Mesenchymal stem cell (in vitro differentiated cells and primary cell): Measurements from ENCODE around the gene SARDH.

Experiments
- DNase-seq: peaks from one replicate; pipeline ENCODE4 v3.0.0-alpha.2; 2013
- H2AFZ ChIP-seq: one replicate; pipeline ENCODE4 v1.6.1; 2013; ENCODE audit warnings: low read depth, mild to moderate bottlenecking, control low read depth, inconsistent platforms, low read length, moderate library complexity
- H2AK5ac ChIP-seq: 2 replicates; pipeline ENCODE4 v1.6.1; 2013; ENCODE audit warnings: low read length, moderate library complexity, mild to moderate bottlenecking, inconsistent platforms; ENCODE audit not compliant: severe bottlenecking
- H2BK120ac ChIP-seq: one replicate; pipeline ENCODE4 v1.6.1; 2013; ENCODE audit warnings: low read depth, mild to moderate bottlenecking, inconsistent platforms, low read length, moderate library complexity
- H2BK12ac ChIP-seq, 2 experiments: one replicate each; pipeline ENCODE4 v1.6.1; 2013; ENCODE audit warnings: inconsistent platforms in 2 of 2, low read length in 2 of 2, mild to moderate bottlenecking in 2 of 2, moderate library complexity in 2 of 2, control low read depth in 1 of 2
- H2BK15ac ChIP-seq: one replicate; pipeline ENCODE4 v1.6.1; 2013; ENCODE audit warnings: mild to moderate bottlenecking, low read depth, inconsistent platforms; ENCODE audit not compliant: poor library complexity, severe bottlenecking
- H2BK5ac ChIP-seq: 2 replicates; pipeline ENCODE4 v1.6.1; 2013; ENCODE audit warnings: low read depth, mild to moderate bottlenecking, low read length, control low read depth, inconsistent platforms; ENCODE audit not compliant: poor library complexity, severe bottlenecking
- H3K14ac ChIP-seq, 2 experiments: one replicate each; pipeline ENCODE4 v1.6.1; 2013; ENCODE audit warnings: inconsistent platforms in 2 of 2, low read length in 2 of 2, control low read depth in 1 of 2, mild to moderate bottlenecking in 1 of 2, moderate library complexity in 1 of 2
- H3K18ac ChIP-seq, 2 experiments: one replicate each; pipeline ENCODE4 v1.6.1; 2013; ENCODE audit warnings: inconsistent platforms in 2 of 2, low read length in 2 of 2, control low read depth in 1 of 2, low read depth in 1 of 2, mild to moderate bottlenecking in 1 of 2
- H3K23ac ChIP-seq, 2 experiments: one replicate each; pipeline ENCODE4 v1.6.1; 2013; ENCODE audit warnings: inconsistent platforms in 2 of 2, low read length in 2 of 2, mild to moderate bottlenecking in 2 of 2, moderate library complexity in 2 of 2, control low read depth in 1 of 2
- H3K27ac ChIP-seq: 2 replicates; pipeline ENCODE4 v1.5.1; 2013; ENCODE audit warnings: mild to moderate bottlenecking, moderate library complexity, low read length, control low read depth, inconsistent platforms; ENCODE audit not compliant: poor library complexity, severe bottlenecking
- H3K27me3 ChIP-seq, 2 experiments: 2 replicates each; pipeline versions ENCODE4 v1.6.1 to v1.7.0; 2013; ENCODE audit warnings: low read length in 2 of 2, mild to moderate bottlenecking in 2 of 2, moderate library complexity in 2 of 2, control low read depth in 1 of 2, inconsistent platforms in 1 of 2; ENCODE audit not compliant: control insufficient read depth in 1 of 2, insufficient read depth in 1 of 2
- H3K36me3 ChIP-seq, 2 experiments: 2 replicates each; pipeline versions ENCODE4 v1.6.1 to v1.7.0; 2013; ENCODE audit warnings: low read length in 2 of 2, control low read depth in 1 of 2, inconsistent platforms in 1 of 2, low read depth in 1 of 2, mild to moderate bottlenecking in 1 of 2; ENCODE audit not compliant: insufficient read depth in 2 of 2, control insufficient read depth in 1 of 2
- H3K4ac ChIP-seq, 2 experiments: one replicate each; pipeline ENCODE4 v1.6.1; 2013; ENCODE audit warnings: inconsistent platforms in 2 of 2, low read length in 2 of 2, mild to moderate bottlenecking in 2 of 2, moderate library complexity in 2 of 2, control low read depth in 1 of 2, low read depth in 1 of 2
- H3K4me1 ChIP-seq: 2 replicates; pipeline ENCODE4 v1.6.1; 2013; ENCODE audit warnings: low read depth, low read length, control low read depth; ENCODE audit not compliant: control insufficient read depth, insufficient read depth
- H3K4me2 ChIP-seq: 2 replicates; pipeline ENCODE4 v1.6.1; 2013; ENCODE audit warnings: low read length, mild to moderate bottlenecking, inconsistent platforms; ENCODE audit not compliant: poor library complexity, severe bottlenecking
- H3K4me3 ChIP-seq, 2 experiments: 2 replicates each; pipeline versions ENCODE4 v1.5.1 to v1.7.0; 2013; ENCODE audit warnings: low read length in 2 of 2, mild to moderate bottlenecking in 2 of 2, control low read depth in 1 of 2, low read depth in 1 of 2; ENCODE audit not compliant: insufficient read depth in 1 of 2
- H3K79me1 ChIP-seq: replicated peaks from 2 replicates; pipeline ENCODE4 v1.6.1; 2013; ENCODE audit warnings: mild to moderate bottlenecking, control low read depth, low read length, inconsistent platforms; ENCODE audit not compliant: poor library complexity, severe bottlenecking
- H3K9ac ChIP-seq: 2 replicates; pipeline ENCODE4 v1.7.0; 2013; ENCODE audit warnings: mild to moderate bottlenecking, low read length, moderate library complexity
- H3K9me3 ChIP-seq: 2 replicates; pipeline ENCODE4 v1.7.0; 2013; ENCODE audit warnings: mild to moderate bottlenecking, low read length; ENCODE audit not compliant: control insufficient read depth
- H4K8ac ChIP-seq: one replicate; pipeline ENCODE4 v1.6.1; 2013; ENCODE audit warnings: inconsistent platforms, mild to moderate bottlenecking, low read length, moderate library complexity
- H4K91ac ChIP-seq: one replicate; pipeline ENCODE4 v1.6.1; 2013; ENCODE audit warnings: mild to moderate bottlenecking, low read length, inconsistent platforms
- WGBS: methylation state at CpG from one replicate; pipeline ENCODE4 v1.1.7; 2013; ENCODE audit warnings: mixed read lengths; 5-methylcytosine and 5-hydroxymethylcytosine counted together

Gene SARDH

DNA sequence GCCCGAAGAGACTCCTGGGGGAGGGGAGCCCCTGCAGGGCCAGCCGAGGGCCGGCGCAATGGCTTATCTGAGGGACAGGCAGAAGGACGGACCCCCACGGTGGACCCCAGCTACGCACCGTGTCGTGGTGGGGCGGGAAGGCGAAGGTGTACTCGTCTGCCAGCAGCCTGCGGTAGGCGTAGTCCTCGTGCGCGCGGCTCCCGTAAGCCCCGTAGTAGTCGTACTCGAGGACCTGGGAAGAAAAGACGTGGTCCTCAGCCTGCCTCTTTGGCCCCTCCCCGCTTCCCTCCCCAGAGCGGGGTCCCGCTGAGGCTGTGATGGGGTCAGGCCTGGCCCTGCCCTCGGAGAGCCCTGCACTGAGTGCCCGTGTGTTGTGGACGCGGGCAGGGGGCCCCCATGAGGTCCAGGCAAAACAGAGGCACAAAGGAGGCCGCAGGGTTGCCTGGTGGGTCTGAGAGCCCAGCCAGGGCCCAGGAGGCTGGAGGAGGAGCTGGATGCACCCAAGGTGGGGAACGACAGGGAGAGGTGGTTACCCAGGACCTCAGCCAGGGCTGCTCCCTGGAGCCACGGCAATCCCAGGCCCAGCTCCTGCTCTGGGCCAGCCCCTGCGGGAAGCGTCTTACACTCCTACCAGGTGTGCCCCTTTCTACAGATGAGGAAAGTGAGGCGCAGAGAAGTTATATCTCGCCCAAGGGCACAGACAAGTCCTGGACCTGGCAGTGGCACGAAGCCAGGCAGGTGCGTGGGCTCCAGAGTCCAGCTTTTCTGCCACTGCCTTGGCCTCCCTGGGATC is 35.2 kb downstream of the SARDH start:
- WGBS: 82% methylated on average over 39 of the region's 39 CpGs
- peak overlapping the region in 1 of 2 experiments; percentile 60 for H3K23ac ChIP-seq
- no peaks in the 10 kb centered on the region for H3K9me3 ChIP-seq

GRCh38 chr9:133701981-133702797 is 36.0 kb downstream of the SARDH start:
- H2AFZ ChIP-seq: peak overlapping the region; percentile 32
- peak overlapping the region in 1 of 2 experiments; percentile 85 for H3K14ac ChIP-seq
- peak overlapping the region; percentile 83 to 88 for H2BK12ac ChIP-seq
- H2AK5ac ChIP-seq: no peak overlapping the region
- peaks cover 8% of the 10 kb centered on the region for H3K4me1 ChIP-seq
- no peak overlapping the region for H3K27ac ChIP-seq
- DNase-seq: no peak
- 73% methylated on average over 29 of the region's 39 CpGs for WGBS
- H3K4me2 ChIP-seq: no peak overlapping the region
- no peaks in the 10 kb centered on the region for H3K9me3 ChIP-seq
- no peaks in the 10 kb centered on the region for H3K79me1 ChIP-seq
- peak overlapping the region in 1 of 2 experiments; percentile 46 for H3K23ac ChIP-seq
- peak overlapping the region; percentile 85 to 97 for H3K18ac ChIP-seq
- no peak overlapping the region for H2BK5ac ChIP-seq
- H2BK120ac ChIP-seq: peak overlapping the region; percentile 59
- H3K9ac ChIP-seq: peak overlapping the region; percentile 58
- H3K4me3 ChIP-seq: peak overlapping the region in 1 of 2 experiments; percentile 41
- H4K8ac ChIP-seq: peak overlapping the region; percentile 99
- peaks cover 20 to 24% of the 10 kb centered on the region in 2 experiments for H3K27me3 ChIP-seq
- H4K91ac ChIP-seq: peak overlapping the region; percentile 93
- peak overlapping the region; percentile 80 to 85 for H3K4ac ChIP-seq
- H2BK15ac ChIP-seq: peak overlapping the region; percentile 68
- peaks cover 0 to 5% of the 10 kb centered on the region in 2 experiments for H3K36me3 ChIP-seq

More for the DNA sequence above, 35.2 kb downstream of the SARDH start:
- Histone ChIP-seq H3K4me2 (no peak overlapping the region), H2BK120ac (peak overlapping the region; percentile 77), H3K27ac (no peak overlapping the region), H3K9ac (peak overlapping the region; percentile 58), H2BK5ac (no peak overlapping the region), H4K91ac (peak overlapping the region; percentile 93), H4K8ac (peak overlapping the region; percentile 99), H2BK15ac (peak overlapping the region; percentile 26), H2AK5ac (no peak overlapping the region), H2BK12ac (peak overlapping the region in 1 of 2 experiments; percentile 92), H3K4me1 (peaks cover 11% of the 10 kb centered on the region), H3K18ac (peak overlapping the region; percentile 64 to 97), H3K4ac (peak overlapping the region; percentile 80 to 85), H3K79me1 (no peaks in the 10 kb centered on the region), H2AFZ (peak overlapping the region; percentile 32), H3K4me3 (peak overlapping the region; percentile 7 to 41), H3K27me3 (peaks cover 20 to 24% of the 10 kb centered on the region in 2 experiments), H3K14ac (peak overlapping the region in 1 of 2 experiments; percentile 95), H3K36me3 (peaks cover 0 to 5% of the 10 kb centered on the region in 2 experiments)
- no peak for DNase-seq

DNA sequence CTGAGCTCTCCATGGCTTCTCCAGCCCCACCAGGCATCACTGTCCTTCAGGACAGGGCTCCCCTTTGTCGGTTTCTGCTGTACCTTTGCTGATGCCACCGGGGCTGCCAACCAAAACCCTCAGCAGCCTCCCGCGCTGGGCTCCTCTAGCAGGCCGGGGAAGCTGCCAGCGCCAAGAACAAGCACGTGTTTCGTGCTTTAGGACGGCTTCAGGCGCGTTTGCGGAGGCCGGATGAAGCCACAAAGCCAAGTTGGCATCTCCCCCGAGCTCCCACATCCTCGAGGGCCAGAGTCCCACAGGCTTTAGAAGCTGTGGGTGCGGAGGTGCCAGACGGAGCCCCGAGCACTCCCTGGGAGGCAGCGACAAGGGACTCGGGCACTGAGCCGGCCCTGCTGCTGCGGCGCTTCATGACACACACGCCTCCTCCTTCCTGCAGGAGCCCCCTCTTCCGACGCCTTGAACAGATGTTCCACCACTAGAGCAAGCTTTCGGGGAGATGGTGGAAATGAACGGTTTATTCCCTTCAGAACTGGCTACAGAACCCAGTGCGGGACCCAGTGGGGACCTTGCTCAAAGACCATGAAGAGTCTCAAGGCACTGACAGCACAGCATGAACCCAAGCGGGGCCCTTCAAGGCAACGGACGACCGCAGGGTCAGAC is 36.7 kb downstream of the SARDH start:
- Histone ChIP-seq H2BK5ac (no peak overlapping the region), H2AFZ (no peak overlapping the region)

More for the DNA sequence above, 36.7 kb downstream of the SARDH start:
- H4K8ac ChIP-seq: peak overlapping the region; percentile 19
- H3K4ac ChIP-seq: no peak overlapping the region
- no peak overlapping the region for H2AK5ac ChIP-seq
- H2BK120ac ChIP-seq: no peak overlapping the region
- no peaks in the 10 kb centered on the region for H3K9me3 ChIP-seq
- peaks cover 5% of the 10 kb centered on the region for H3K4me1 ChIP-seq
- H2BK12ac ChIP-seq: peak overlapping the region in 1 of 2 experiments; percentile 56
- H3K4me2 ChIP-seq: no peak overlapping the region
- H3K9ac ChIP-seq: no peak overlapping the region
- H3K27me3 ChIP-seq: peaks cover 20 to 24% of the 10 kb centered on the region in 2 experiments
- no peak overlapping the region for H3K4me3 ChIP-seq
- H4K91ac ChIP-seq: no peak overlapping the region
- peak overlapping the region; percentile 58 to 85 for H3K18ac ChIP-seq
- no peak overlapping the region for H3K27ac ChIP-seq
- whole genome bisulfite sequencing: 93% methylated on average over 33 of the region's 33 CpGs
- H3K79me1 ChIP-seq: no peaks in the 10 kb centered on the region
- H3K23ac ChIP-seq: no peak overlapping the region
- H3K14ac ChIP-seq: peak overlapping the region in 1 of 2 experiments; percentile 57
- H2BK15ac ChIP-seq: peak overlapping the region; percentile 70
- DNase-seq: no peak
- peaks cover 0 to 5% of the 10 kb centered on the region in 2 experiments for H3K36me3 ChIP-seq
